Body of pancreas (tissue), 4 donors: ENCODE data around the gene EIF3F.

Experiments
- POLR2A ChIP-seq, 3 donors: fragments of 450-650 bp; IDR thresholded peaks; one replicate each; pipeline ENCODE4 v1.6.1; 2016; ENCODE audit warnings: antibody characterized with exemption in 3 of 3, mild to moderate bottlenecking in 2 of 3
- TF ChIP-seq, protein P1 (sequence below), 7 experiments: fragments of 450-650 bp in 4 of 7; fragments of 200-600 bp in 3 of 7; sonication (generic) in 3 of 7; IDR thresholded peaks; one replicate each; pipeline ENCODE4 v1.5.1; 2016 to 2019; ENCODE audit warnings: antibody characterized with exemption in 7 of 7

DNA sequence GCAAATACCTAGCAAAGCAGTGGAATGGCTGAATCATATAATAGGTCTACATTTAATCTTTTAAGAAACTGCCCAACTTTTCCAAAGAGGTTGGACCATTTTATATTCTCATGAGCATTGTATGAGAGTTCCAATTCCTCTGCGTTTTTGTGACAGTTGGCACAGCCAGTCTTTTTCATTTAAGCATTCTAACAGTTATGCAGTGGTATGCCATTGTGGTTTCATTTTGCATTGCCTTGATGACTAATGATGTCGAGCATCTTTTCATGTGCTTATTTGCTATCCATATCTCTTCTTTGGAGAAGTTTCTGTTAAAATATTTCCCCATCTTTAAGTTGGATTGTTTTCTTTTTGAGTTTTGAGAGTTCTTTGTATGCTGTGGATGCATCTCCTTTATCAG lies 38.7 kb downstream of the EIF3F start:
- TF ChIP-seq, protein P1, sequence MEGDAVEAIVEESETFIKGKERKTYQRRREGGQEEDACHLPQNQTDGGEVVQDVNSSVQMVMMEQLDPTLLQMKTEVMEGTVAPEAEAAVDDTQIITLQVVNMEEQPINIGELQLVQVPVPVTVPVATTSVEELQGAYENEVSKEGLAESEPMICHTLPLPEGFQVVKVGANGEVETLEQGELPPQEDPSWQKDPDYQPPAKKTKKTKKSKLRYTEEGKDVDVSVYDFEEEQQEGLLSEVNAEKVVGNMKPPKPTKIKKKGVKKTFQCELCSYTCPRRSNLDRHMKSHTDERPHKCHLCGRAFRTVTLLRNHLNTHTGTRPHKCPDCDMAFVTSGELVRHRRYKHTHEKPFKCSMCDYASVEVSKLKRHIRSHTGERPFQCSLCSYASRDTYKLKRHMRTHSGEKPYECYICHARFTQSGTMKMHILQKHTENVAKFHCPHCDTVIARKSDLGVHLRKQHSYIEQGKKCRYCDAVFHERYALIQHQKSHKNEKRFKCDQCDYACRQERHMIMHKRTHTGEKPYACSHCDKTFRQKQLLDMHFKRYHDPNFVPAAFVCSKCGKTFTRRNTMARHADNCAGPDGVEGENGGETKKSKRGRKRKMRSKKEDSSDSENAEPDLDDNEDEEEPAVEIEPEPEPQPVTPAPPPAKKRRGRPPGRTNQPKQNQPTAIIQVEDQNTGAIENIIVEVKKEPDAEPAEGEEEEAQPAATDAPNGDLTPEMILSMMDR (IDR thresholded peaks at IDR 0.05): no peak
- no peak for TF ChIP-seq POLR2A (IDR thresholded peaks at IDR 0.05)
